Endodermal cell (in vitro differentiated cells): ENCODE results near the gene STOX2. TPM values are rescaled to one million over a fixed set of nuclear protein-coding genes. Genes with fewer than 3 reads are reported as not detected.

Experiments used
- DNase-seq: peaks from one replicate; pipeline ENCODE4 v3.0.0-alpha.2; 2017
- H3K27ac ChIP-seq: 2 replicates; pipeline ENCODE4 v1.5.1; 2013; ENCODE audit warnings: mild to moderate bottlenecking, low read depth, low read length, moderate library complexity
- H3K27me3 ChIP-seq: 2 replicates; pipeline ENCODE4 v1.6.1; 2013; ENCODE audit warnings: mild to moderate bottlenecking, low read length, moderate library complexity; ENCODE audit not compliant: insufficient read depth, control insufficient read depth, poor library complexity, severe bottlenecking
- H3K36me3 ChIP-seq: 2 replicates; pipeline ENCODE4 v1.7.0; 2013; ENCODE audit warnings: mild to moderate bottlenecking, low read length, moderate library complexity; ENCODE audit not compliant: control insufficient read depth, insufficient read depth
- H3K4me1 ChIP-seq: one replicate; pipeline ENCODE4 v1.7.0; 2013; ENCODE audit warnings: low read length; ENCODE audit not compliant: control insufficient read depth, insufficient read depth
- H3K4me3 ChIP-seq: 2 replicates; pipeline ENCODE4 v1.5.1; 2013; ENCODE audit warnings: mild to moderate bottlenecking, low read length, moderate library complexity
- H3K9ac ChIP-seq: 2 replicates; pipeline ENCODE4 v1.6.1; 2013; ENCODE audit warnings: mild to moderate bottlenecking, low read length, moderate library complexity; ENCODE audit not compliant: poor library complexity, severe bottlenecking; ENCODE audit errors: extremely low read depth
- H3K9me3 ChIP-seq: 2 replicates; pipeline ENCODE4 v1.6.1; 2013; ENCODE audit warnings: mild to moderate bottlenecking, low read length, moderate library complexity; ENCODE audit not compliant: control insufficient read depth
- H3K27ac Mint-ChIP-seq: 2 replicates; pipeline ENCODE4 v1.8.0; 2020; ENCODE audit warnings: mixed read lengths
- H3K27me3 Mint-ChIP-seq: 2 replicates; pipeline ENCODE4 v1.8.0; 2021; ENCODE audit warnings: mild to moderate bottlenecking, mixed read lengths; ENCODE audit not compliant: insufficient read depth
- H3K36me3 Mint-ChIP-seq: 2 replicates; pipeline ENCODE4 v1.8.0; 2020; ENCODE audit warnings: low read depth, mixed read lengths
- H3K4me1 Mint-ChIP-seq: 2 replicates; pipeline ENCODE4 v1.8.0; 2020; ENCODE audit warnings: mixed read lengths
- H3K4me3 Mint-ChIP-seq: 2 replicates; pipeline ENCODE4 v1.8.0; 2020; ENCODE audit warnings: mild to moderate bottlenecking, moderate library complexity, mixed read lengths
- H3K9me3 Mint-ChIP-seq: 2 replicates; pipeline ENCODE4 v1.8.0; 2020; ENCODE audit warnings: mild to moderate bottlenecking, mixed read lengths
- WGBS, 2 experiments: methylation state at CpG; one replicate each; pipeline versions ENCODE4 v1.1.5 to v1.1.7; 2013; ENCODE audit warnings: missing lambda C conversion rate in 2 of 2, mixed read lengths in 1 of 2; ENCODE audit not compliant: insufficient coverage in 1 of 2, insufficient read length in 1 of 2; 5-methylcytosine and 5-hydroxymethylcytosine counted together
- total RNA-seq, 2 donors: library from RNA; stranded (reverse); fragmentation: NEBNext Ultra II Directional in 1 of 2; extraction: Animal tissue kit (Norgen Biotek cat#: 25700) in 1 of 2; gene quantifications; 2 replicates in 1 of 2; 3 replicates in 1 of 2; pipeline ENCODE4 v1.2.1, GENCODE V29; 2021
- TF ChIP-seq, protein P1 (sequence below): fragments of 200-600 bp; sonication (generic); conservative IDR thresholded peaks from 2 replicates; pipeline ENCODE4 v1.5.0; 2021; ENCODE audit warnings: antibody characterized with exemption, mild to moderate bottlenecking

Gene STOX2
- total RNA-seq, 2 donors from 2014 or later, result 8.5 to 13.1 TPM

DNA sequence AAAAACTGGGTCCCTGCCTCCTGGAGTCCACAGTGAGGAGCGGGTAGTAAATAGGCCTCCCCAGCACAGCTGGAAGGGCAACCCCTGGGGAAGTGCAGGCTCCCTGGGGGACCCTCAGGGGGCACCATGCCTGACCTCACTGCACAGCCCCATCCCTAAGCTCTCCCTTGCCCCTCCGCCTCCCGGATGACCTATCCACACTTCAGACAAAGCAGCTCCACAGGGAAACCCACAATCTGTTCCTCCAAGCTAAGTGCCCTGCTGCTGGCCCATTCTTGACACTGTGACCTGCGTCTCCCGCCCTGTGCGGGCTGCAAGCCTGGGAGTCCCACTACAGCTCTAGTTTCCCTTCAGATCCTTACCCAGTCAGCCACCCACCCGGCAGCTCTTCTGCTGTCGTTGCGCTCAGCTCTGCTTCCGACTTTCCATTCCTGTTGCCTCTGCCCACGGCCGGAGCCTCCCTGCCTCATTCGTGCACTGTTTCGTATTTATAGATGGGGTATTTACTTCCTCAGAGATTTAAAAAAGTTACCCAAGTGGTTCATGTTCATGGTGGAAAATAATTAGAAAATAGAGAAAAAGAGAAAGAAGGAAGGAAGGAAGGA is 47.0 kb upstream of the STOX2 start:
- Mint-ChIP-seq H3K36me3 (no peaks in the 10 kb centered on the region), H3K4me1 (peaks cover 4% of the 10 kb centered on the region), H3K4me3 (no peak overlapping the region), H3K9me3 (peaks cover 2% of the 10 kb centered on the region), H3K27me3 (peaks cover 6% of the 10 kb centered on the region), H3K27ac (no peak overlapping the region)
- no peak overlapping the region for H3K9ac ChIP-seq
- no peaks in the 10 kb centered on the region for H3K27me3 ChIP-seq
- peak; percentile 68 for DNase-seq
- peaks cover 11% of the 10 kb centered on the region for H3K4me1 ChIP-seq
- no peaks in the 10 kb centered on the region for H3K9me3 ChIP-seq
- no peak overlapping the region for H3K4me3 ChIP-seq
- H3K27ac ChIP-seq, result no peak overlapping the region
- TF ChIP-seq, protein P1, sequence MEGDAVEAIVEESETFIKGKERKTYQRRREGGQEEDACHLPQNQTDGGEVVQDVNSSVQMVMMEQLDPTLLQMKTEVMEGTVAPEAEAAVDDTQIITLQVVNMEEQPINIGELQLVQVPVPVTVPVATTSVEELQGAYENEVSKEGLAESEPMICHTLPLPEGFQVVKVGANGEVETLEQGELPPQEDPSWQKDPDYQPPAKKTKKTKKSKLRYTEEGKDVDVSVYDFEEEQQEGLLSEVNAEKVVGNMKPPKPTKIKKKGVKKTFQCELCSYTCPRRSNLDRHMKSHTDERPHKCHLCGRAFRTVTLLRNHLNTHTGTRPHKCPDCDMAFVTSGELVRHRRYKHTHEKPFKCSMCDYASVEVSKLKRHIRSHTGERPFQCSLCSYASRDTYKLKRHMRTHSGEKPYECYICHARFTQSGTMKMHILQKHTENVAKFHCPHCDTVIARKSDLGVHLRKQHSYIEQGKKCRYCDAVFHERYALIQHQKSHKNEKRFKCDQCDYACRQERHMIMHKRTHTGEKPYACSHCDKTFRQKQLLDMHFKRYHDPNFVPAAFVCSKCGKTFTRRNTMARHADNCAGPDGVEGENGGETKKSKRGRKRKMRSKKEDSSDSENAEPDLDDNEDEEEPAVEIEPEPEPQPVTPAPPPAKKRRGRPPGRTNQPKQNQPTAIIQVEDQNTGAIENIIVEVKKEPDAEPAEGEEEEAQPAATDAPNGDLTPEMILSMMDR, result no peak
- H3K36me3 ChIP-seq, result no peaks in the 10 kb centered on the region
- WGBS, 2 experiments, result 40 to 60% methylated on average over 4 to 14 of the region's 14 CpGs

DNA sequence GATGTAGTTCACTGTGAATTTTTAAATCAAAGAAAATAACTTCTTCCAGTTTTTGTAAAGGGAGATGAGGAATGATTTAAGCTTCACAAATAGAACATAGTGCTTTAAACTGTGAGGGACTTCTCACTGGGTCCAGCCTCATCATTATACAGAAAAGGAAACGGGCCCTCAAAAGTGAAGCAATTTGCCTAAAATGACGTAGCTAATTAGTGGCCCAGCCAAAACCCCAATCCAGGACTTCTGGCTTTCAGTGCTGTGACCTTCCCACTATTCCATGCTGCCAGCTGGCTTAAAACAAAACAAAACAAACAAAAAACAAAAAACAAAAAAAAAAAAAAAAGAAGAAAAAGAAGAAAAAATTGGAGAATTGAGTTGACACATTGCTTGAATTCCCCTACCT is 45.0 kb upstream of the STOX2 start:
- no peaks in the 10 kb centered on the region for H3K36me3 ChIP-seq
- no peak for DNase-seq
- H3K4me3 ChIP-seq, result no peak overlapping the region
- TF ChIP-seq, protein P1, result no peak
- Mint-ChIP-seq H3K27ac (no peak overlapping the region), H3K9me3 (peaks cover 2% of the 10 kb centered on the region), H3K4me1 (peaks cover 4% of the 10 kb centered on the region), H3K36me3 (no peaks in the 10 kb centered on the region), H3K4me3 (no peak overlapping the region), H3K27me3 (peaks cover 4% of the 10 kb centered on the region)
- no peaks in the 10 kb centered on the region for H3K27me3 ChIP-seq
- no peak overlapping the region for H3K9ac ChIP-seq
- no peaks in the 10 kb centered on the region for H3K9me3 ChIP-seq
- peaks cover 11% of the 10 kb centered on the region for H3K4me1 ChIP-seq
- WGBS, 2 experiments, result 90 to 100% methylated on average over 1 to 2 of the region's 2 CpGs
- H3K27ac ChIP-seq, result no peak overlapping the region

DNA sequence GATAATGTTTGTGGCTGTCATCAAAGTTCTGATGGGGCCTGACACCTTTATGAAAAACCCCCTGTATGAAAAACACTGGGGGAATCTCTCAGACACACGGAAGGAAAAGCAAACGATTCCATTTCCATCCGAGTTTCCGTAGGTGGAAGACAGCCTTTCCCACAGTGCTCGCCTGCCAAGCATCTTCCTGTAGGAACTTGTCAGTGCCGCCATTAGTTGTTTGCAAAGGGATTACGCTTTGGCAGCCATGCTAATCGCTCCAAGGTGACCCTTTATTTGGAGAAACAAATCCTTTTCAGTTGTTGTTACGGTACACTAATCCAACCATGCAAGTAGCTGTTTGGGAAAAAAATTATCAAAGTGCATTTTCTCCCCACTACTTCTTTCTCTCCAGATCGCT is 44.4 kb upstream of the STOX2 start:
- Mint-ChIP-seq H3K27ac (peak overlapping the region; percentile 50), H3K4me1 (peaks cover 4% of the 10 kb centered on the region), H3K4me3 (no peak overlapping the region), H3K9me3 (peaks cover 2% of the 10 kb centered on the region), H3K36me3 (no peaks in the 10 kb centered on the region), H3K27me3 (peaks cover 7% of the 10 kb centered on the region)
- Histone ChIP-seq H3K4me1 (peaks cover 11% of the 10 kb centered on the region), H3K4me3 (peak overlapping the region; percentile 47), H3K27ac (no peak overlapping the region), H3K9me3 (no peaks in the 10 kb centered on the region), H3K9ac (no peak overlapping the region), H3K36me3 (no peaks in the 10 kb centered on the region), H3K27me3 (no peaks in the 10 kb centered on the region)
- TF ChIP-seq, protein P1, result no peak
- 74 to 79% methylated on average over 7 to 10 of the region's 10 CpGs for WGBS, 2 experiments
- no peak for DNase-seq
